Frontal cortex (tissue), 4 donors: ENCODE results near the gene HELZ. TPM values are rescaled to one million over a fixed set of nuclear protein-coding genes. Genes with fewer than 3 reads are reported as not detected.

Experiments used
- DNase-seq, 2 donors: peaks; one replicate each; pipeline ENCODE4 v3.0.0; 2012; ENCODE audit warnings: low spot score in 2 of 2
- FAIRE-seq: peaks from 2 replicates; lab custom pipeline; 2012; peaks lifted over from hg19 to GRCh38; lab: Jason Lieb, UNC
- small RNA-seq: library from RNA; depleted of rRNA; stranded (forward); fragments of <200 nt; gene quantifications from one replicate; pipeline ENCODE3, GENCODE V24; 2014
- total RNA-seq: library from RNA; depleted of rRNA; stranded (reverse); fragments of >200 nt; gene quantifications from one replicate; pipeline ENCODE4 v1.2.3, GENCODE V29; 2014
- donor health status: control.
- donor health status: control.
- donor health status: control.

The HELZ gene
- total RNA-seq, 1 donor from 2014 or later, result 37.1 TPM

DNA sequence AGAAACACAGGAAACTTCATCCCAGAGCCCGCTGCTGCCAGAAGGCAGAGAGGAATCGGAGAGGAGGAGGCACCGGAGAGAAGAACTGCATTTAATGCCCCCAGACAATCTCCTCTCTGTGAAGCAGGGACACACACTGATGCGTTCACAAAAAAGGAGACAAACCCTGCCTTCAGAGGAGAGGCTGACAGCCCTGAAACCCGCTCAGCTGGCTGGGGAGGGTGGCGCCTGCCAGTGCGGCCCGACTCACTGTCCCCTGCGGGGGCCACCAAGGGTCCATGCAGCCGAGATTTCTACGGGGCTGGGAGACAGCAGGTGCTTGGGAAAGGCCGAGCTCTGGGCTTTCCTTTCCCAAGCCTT is 222.6 kb downstream of the HELZ start:
- DNase-seq (no peak), FAIRE-seq (no peak)

DNA sequence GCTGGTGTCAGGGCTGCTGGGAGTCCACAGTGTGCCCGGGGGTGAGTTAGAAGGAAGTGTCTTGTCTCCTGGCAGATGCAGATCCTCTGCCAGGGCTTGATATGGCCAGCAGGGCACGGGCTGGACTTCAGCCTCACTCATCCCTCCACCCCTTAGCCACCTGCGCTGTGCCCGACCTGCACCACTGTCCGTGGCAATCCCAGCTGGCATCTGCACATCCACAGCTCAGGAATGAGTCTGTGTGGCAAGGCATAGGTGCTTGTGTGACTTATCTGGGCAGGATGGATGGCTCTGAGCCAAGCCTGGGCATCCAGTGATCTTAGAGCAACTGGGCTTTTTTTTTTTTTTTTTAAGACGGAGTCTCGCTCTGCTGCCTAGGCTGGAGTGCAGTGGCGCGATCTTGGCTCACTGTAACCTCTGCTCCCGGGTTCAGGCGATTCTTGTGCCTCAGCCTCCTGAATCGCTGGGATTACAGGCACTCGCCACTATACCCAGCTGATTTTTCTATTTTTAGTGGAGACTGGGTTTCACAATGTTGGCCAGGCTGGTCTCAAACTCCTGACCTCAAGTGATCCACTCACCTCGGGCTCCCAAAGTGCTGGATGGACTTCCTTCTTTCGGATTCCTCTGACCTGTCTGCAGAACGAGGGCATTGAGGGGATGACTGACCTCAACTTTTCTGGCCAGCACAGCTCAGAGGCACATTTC is 223.1 kb downstream of the HELZ start:
- FAIRE-seq (no peak), DNase-seq (no peak)

DNA sequence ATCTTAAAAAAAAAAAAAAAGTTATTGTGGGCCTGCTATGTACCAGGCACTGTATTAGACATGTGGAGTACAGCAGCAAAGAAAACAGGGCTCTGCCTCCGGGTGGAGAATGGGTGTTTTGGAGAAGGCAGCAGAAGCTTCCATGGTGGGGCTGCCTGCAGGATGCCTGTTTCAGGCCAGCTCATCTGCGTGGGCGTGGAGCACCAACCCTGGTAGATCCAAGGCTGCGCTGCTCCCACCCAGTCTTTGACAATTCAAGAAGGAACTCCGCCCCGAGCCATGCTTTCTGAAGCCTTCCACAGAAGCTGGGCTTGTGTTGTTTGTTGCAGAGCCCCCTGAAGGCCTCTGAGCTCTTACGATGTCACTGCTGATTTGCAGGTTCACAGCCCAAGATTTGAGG is 223.8 kb downstream of the HELZ start:
- no peak for FAIRE-seq

More for the DNA sequence above, 223.8 kb downstream of the HELZ start:
- no peak for DNase-seq

Small RNAs within 50 kb of the gene (small RNA-seq; reads per million reads assigned to genes)
- gene AC007448.1 (not detected), gene RF00393 (not detected), gene RNA5SP447 (not detected)

Other genes with a start within 250 kb of the HELZ start
- gene CACNG1, start 200.6 kb downstream of the HELZ start, total RNA-seq, result under 0.01 TPM
- 57.5 TPM for gene PSMD12, start 121.4 kb upstream of the HELZ start, total RNA-seq
- 70.9 TPM for gene PITPNC1, start 132.1 kb upstream of the HELZ start, total RNA-seq